SU-DHL-6 (cell line): ENCODE measurements around the gene FAM124B.

Source experiments
- H2AFZ ChIP-seq: fragments of 200-600 bp; sonication (generic); 2 replicates; pipeline ENCODE4 v1.6.1; 2014; ENCODE audit warnings: low read depth, mild to moderate bottlenecking, moderate library complexity, mixed read lengths, antibody characterized with exemption, low read length; ENCODE audit not compliant: severe bottlenecking
- H3F3A ChIP-seq: fragments of 200-600 bp; shearing (Covaris generic); 2 replicates; pipeline ENCODE4 v1.6.0; 2016; ENCODE audit warnings: antibody characterized with exemption, mild to moderate bottlenecking; ENCODE audit not compliant: insufficient read depth
- H3K27ac ChIP-seq: fragments of 200-600 bp; sonication (generic); 2 replicates; pipeline ENCODE4 v1.5.1; 2016; ENCODE audit warnings: low read depth, mild to moderate bottlenecking, low read length, moderate library complexity, mixed read lengths
- H3K27me3 ChIP-seq: fragments of 200-600 bp; sonication (generic), shearing (Covaris generic); 2 replicates; pipeline ENCODE4 v1.6.0; 2014; ENCODE audit warnings: mild to moderate bottlenecking, low read length
- H3K36me3 ChIP-seq: fragments of 200-600 bp; sonication (generic); 2 replicates; pipeline ENCODE4 v1.6.1; 2014; ENCODE audit warnings: mild to moderate bottlenecking, low read length, mixed read lengths
- H3K4me2 ChIP-seq: fragments of 300-600, 200-600 bp; shearing (Covaris generic), sonication (generic); 2 replicates; pipeline ENCODE4 v1.6.0; 2014; ENCODE audit warnings: low read length, low read depth, mild to moderate bottlenecking; ENCODE audit not compliant: poor library complexity, severe bottlenecking
- H3K4me3 ChIP-seq: fragments of 200-600 bp; sonication (generic); 2 replicates; pipeline ENCODE4 v1.5.1; 2014; ENCODE audit warnings: antibody characterized with exemption, low read length, mild to moderate bottlenecking, mixed read lengths; ENCODE audit not compliant: insufficient read depth, poor library complexity, severe bottlenecking
- H3K79me2 ChIP-seq: fragments of 200-600 bp; sonication (generic); 2 replicates; pipeline ENCODE4 v1.6.1; 2014; ENCODE audit warnings: mild to moderate bottlenecking, low read length, moderate library complexity; ENCODE audit not compliant: insufficient read depth
- H3K9ac ChIP-seq: fragments of 200-600 bp; sonication (generic); 2 replicates; pipeline ENCODE4 v1.7.0; 2014; ENCODE audit warnings: mild to moderate bottlenecking, low read length
- H3K9me2 ChIP-seq: fragments of 200-600 bp; sonication (generic); replicated peaks from 2 replicates; pipeline ENCODE4 v1.6.1; 2014; ENCODE audit warnings: low read length; ENCODE audit not compliant: insufficient read depth
- H3K9me3 ChIP-seq: fragments of 200-600 bp; sonication (generic); 2 replicates; pipeline ENCODE4 v1.6.1; 2014; ENCODE audit warnings: low read length, mixed read lengths; ENCODE audit not compliant: insufficient read depth
- H4K20me1 ChIP-seq: fragments of 200-600 bp; sonication (generic); 2 replicates; pipeline ENCODE4 v1.6.1; 2014; ENCODE audit warnings: low read depth, mild to moderate bottlenecking, antibody characterized with exemption, low read length, moderate library complexity, mixed read lengths
- CTCF ChIP-seq: fragments of 200-600 bp; sonication (generic); IDR thresholded peaks from one replicate; pipeline ENCODE4 v1.5.1; 2017; ENCODE audit warnings: antibody characterized with exemption, mild to moderate bottlenecking, low read length, moderate library complexity; ENCODE audit not compliant: insufficient read depth, poor library complexity, severe bottlenecking
- EZH2phosphoT487 ChIP-seq: fragments of 200-600 bp; sonication (generic), shearing (Covaris generic); conservative IDR thresholded peaks from 2 replicates; pipeline ENCODE4 v1.6.1; 2018; ENCODE audit warnings: mild to moderate bottlenecking, antibody characterized with exemption, low read length, moderate library complexity, mixed read lengths

Gene FAM124B

GRCh38 chr2:224363281-224363680 lies 38.6 kb downstream of the FAM124B start:
- Histone ChIP-seq H2AFZ (no peak overlapping the region), H3K4me2 (no peak overlapping the region), H3K9ac (no peak overlapping the region), H3K79me2 (no peaks in the 10 kb centered on the region), H3K9me3 (no peaks in the 10 kb centered on the region), H3K27ac (no peak overlapping the region), H3K9me2 (no peaks in the 10 kb centered on the region), H3K36me3 (no peaks in the 10 kb centered on the region), H4K20me1 (no peaks in the 10 kb centered on the region), H3K27me3 (no peaks in the 10 kb centered on the region), H3K4me3 (no peak overlapping the region), H3F3A (no peaks in the 10 kb centered on the region)
- no peak for TF ChIP-seq EZH2phosphoT487
- TF ChIP-seq CTCF = no peak

GRCh38 chr2:224362094-224362493 lies 39.8 kb downstream of the FAM124B start:
- H3K9me2 ChIP-seq = no peaks in the 10 kb centered on the region
- H3K79me2 ChIP-seq = no peaks in the 10 kb centered on the region
- H3F3A ChIP-seq = no peaks in the 10 kb centered on the region
- no peaks in the 10 kb centered on the region for H3K27me3 ChIP-seq
- no peak overlapping the region for H3K27ac ChIP-seq
- H3K36me3 ChIP-seq = no peaks in the 10 kb centered on the region
- H3K4me3 ChIP-seq = no peak overlapping the region
- no peak for TF ChIP-seq EZH2phosphoT487
- no peak for TF ChIP-seq CTCF
- H4K20me1 ChIP-seq = no peaks in the 10 kb centered on the region
- no peaks in the 10 kb centered on the region for H3K9me3 ChIP-seq
- H2AFZ ChIP-seq = no peak overlapping the region
- no peak overlapping the region for H3K9ac ChIP-seq
- H3K4me2 ChIP-seq = no peak overlapping the region

GRCh38 chr2:224360801-224361251 lies 41.1 kb downstream of the FAM124B start:
- no peaks in the 10 kb centered on the region for H3K9me2 ChIP-seq
- H3F3A ChIP-seq = no peaks in the 10 kb centered on the region
- H3K4me2 ChIP-seq = no peak overlapping the region
- TF ChIP-seq EZH2phosphoT487 = no peak
- TF ChIP-seq CTCF = no peak
- no peak overlapping the region for H3K4me3 ChIP-seq
- H2AFZ ChIP-seq = no peak overlapping the region
- H3K27me3 ChIP-seq = no peaks in the 10 kb centered on the region
- H3K36me3 ChIP-seq = no peaks in the 10 kb centered on the region
- no peaks in the 10 kb centered on the region for H4K20me1 ChIP-seq
- H3K79me2 ChIP-seq = no peaks in the 10 kb centered on the region
- H3K9ac ChIP-seq = no peak overlapping the region
- no peaks in the 10 kb centered on the region for H3K9me3 ChIP-seq
- H3K27ac ChIP-seq = no peak overlapping the region

- H2AFZ ChIP-seq = no peak overlapping the region
- H4K20me1 ChIP-seq = no peaks in the 10 kb centered on the region
- H3K9ac ChIP-seq = no peak overlapping the region
- TF ChIP-seq CTCF (no peak), EZH2phosphoT487 (no peak)
- no peaks in the 10 kb centered on the region for H3K9me2 ChIP-seq
- no peaks in the 10 kb centered on the region for H3K79me2 ChIP-seq
- no peaks in the 10 kb centered on the region for H3F3A ChIP-seq
- H3K4me3 ChIP-seq = no peak overlapping the region
- no peak overlapping the region for H3K27ac ChIP-seq
- H3K36me3 ChIP-seq = no peaks in the 10 kb centered on the region
- H3K9me3 ChIP-seq = no peaks in the 10 kb centered on the region
- no peaks in the 10 kb centered on the region for H3K27me3 ChIP-seq
- H3K4me2 ChIP-seq = no peak overlapping the region
These were observed 42.3 kb downstream of the FAM124B start for GRCh38 chr2:224359569-224359968.
